ENCODE data around the gene SKIC3.

GRCh38 chr5:95543017-95543705 lies 11.6 kb downstream of the SKIC3 start:
- no peak for TF ChIP-seq EZH2phosphoT487 (conservative IDR thresholded peaks at IDR 0.05; ENCODE audit: low read length)
- TF ChIP-seq CTCF (IDR thresholded peaks at IDR 0.05; ENCODE audit: insufficient read depth, low read length, poor library complexity, severe bottlenecking), result no peak
